GM10248 (cell line): Measurements from ENCODE around the gene EPB42.

Experiments
- CTCF ChIA-PET: fragments of 300-600 bp; sonication (Branson Sonifier 250); formaldehyde crosslinking; extraction: SDS; loops from one replicate; lab custom pipeline; 2021; ENCODE audit warnings: antibody characterized with exemption; lab: Yijun Ruan, JAX
- POLR2A ChIA-PET: fragments of 350-650 bp; sonication (Branson Sonifier 250); formaldehyde crosslinking; extraction: SDS; loops from one replicate; lab custom pipeline; 2020; ENCODE audit warnings: antibody characterized with exemption; lab: Yijun Ruan, JAX
- DNase-seq: peaks from one replicate; pipeline ENCODE4 v3.0.0; 2012; ENCODE audit errors: extremely low spot score
- CTCF ChIP-seq: IDR thresholded peaks from 2 replicates; pipeline ENCODE4 v1.5.1; 2012; ENCODE audit warnings: mild to moderate bottlenecking, low read depth; ENCODE audit errors: extremely low read depth, missing control alignments, control extremely low read depth

The EPB42 gene

GRCh38 chr15:43214592-43215295, 6.1 kb downstream of the EPB42 start:
- CTCF ChIA-PET = interaction anchor here (1.0 to 4.8 kb wide), 4 partner anchors 11 to 510 kb away, joined by 4 to 39 read pairs (median 14); no protein-coding TSS in a partner anchor
- TF ChIP-seq CTCF = no peak
- POLR2A ChIA-PET = no interaction called here
- DNase-seq = no peak

GRCh38 chr15:43214169-43214568, 6.6 kb downstream of the EPB42 start:
- no peak for TF ChIP-seq CTCF
- ChIA-PET CTCF (interaction anchor here (0.9 to 4.8 kb wide), 6 partner anchors 10 to 510 kb away, joined by 4 to 39 read pairs (median 6); no protein-coding TSS in a partner anchor), POLR2A (no interaction called here)
- DNase-seq = no peak

GRCh38 chr15:43213466-43213865, 7.4 kb downstream of the EPB42 start:
- CTCF ChIA-PET = interaction anchor here (0.9 to 4.8 kb wide), 5 partner anchors 10 to 509 kb away, joined by 4 to 39 read pairs (median 7); no protein-coding TSS in a partner anchor
- DNase-seq = no peak
- TF ChIP-seq CTCF = no peak
- POLR2A ChIA-PET = no interaction called here

GRCh38 chr15:43212951-43213350, 7.9 kb downstream of the EPB42 start:
- no peak for TF ChIP-seq CTCF
- ChIA-PET CTCF (interaction anchor here (2.5 to 6.1 kb wide), 4 partner anchors 9 to 73 kb away, joined by 7 to 40 read pairs (median 32); no protein-coding TSS in a partner anchor), POLR2A (no interaction called here)
- no peak for DNase-seq

- no peak for DNase-seq
- POLR2A ChIA-PET = interaction anchor here (0.7 kb wide), 1 partner anchor 163 kb away, joined by 4 read pairs; no protein-coding TSS in a partner anchor
- CTCF ChIA-PET = interaction anchor here (1.0 to 6.1 kb wide), 5 partner anchors 9 to 73 kb away, joined by 5 to 40 read pairs (median 24); no protein-coding TSS in a partner anchor
- TF ChIP-seq CTCF = no peak
Observed at GRCh38 chr15:43212299-43212698, 8.5 kb downstream of the EPB42 start.

- no peak for DNase-seq
- CTCF ChIA-PET = interaction anchor here (1.0 to 6.1 kb wide), 6 partner anchors 8 to 92 kb away, joined by 3 to 40 read pairs (median 16); no protein-coding TSS in a partner anchor
- POLR2A ChIA-PET = no interaction called here
- TF ChIP-seq CTCF = no peak
Observed at GRCh38 chr15:43211224-43211735, 9.5 kb downstream of the EPB42 start.
